ENCODE data around the gene SLC5A4. TPM values are rescaled to one million over a fixed set of nuclear protein-coding genes. Genes with fewer than 3 reads are reported as not detected.
"Not testable (repeated sequence)": the region's sequence is repeated elsewhere in the genome, so short reads cannot be mapped to it uniquely, and the experiment has no call there.

Gene SLC5A4
- polyA plus RNA-seq, 4 donors: 0.75 to 9.4 (median 6.8) TPM

- H3K27me3 ChIP-seq (ENCODE audit: control insufficient read depth in 3 of 3, insufficient read depth in 3 of 3, low read length in 3 of 3); DNase-seq; H3K27ac ChIP-seq (ENCODE audit: low read depth in 1 of 3, low read length in 2 of 3); H3K9me3 ChIP-seq (ENCODE audit: control insufficient read depth in 2 of 2, insufficient read depth in 1 of 2, low read depth in 1 of 2, low read length in 1 of 2); H3K36me3 ChIP-seq (ENCODE audit: control insufficient read depth in 3 of 3, insufficient read depth in 2 of 3, low read depth in 1 of 3, low read length in 3 of 3); H3K4me1 ChIP-seq (ENCODE audit: control insufficient read depth in 3 of 3, insufficient read depth in 2 of 3, low read depth in 1 of 3, low read length in 2 of 3); H3K4me3 ChIP-seq (ENCODE audit: low read depth in 1 of 3, low read length in 3 of 3); FAIRE-seq: not testable (repeated sequence)
- WGBS, 3 donors: 81 to 86% (median 85%) methylated on average over 15 of the region's 15 CpGs
These were observed 64.1 kb downstream of the SLC5A4 start for GRCh38 chr22:32191021-32191420.

- 70 to 87% (median 82%) methylated on average over 3 of the region's 3 CpGs for WGBS, 3 donors
- Histone ChIP-seq H3K27me3 (ENCODE audit: control insufficient read depth in 3 of 3, insufficient read depth in 3 of 3, low read length in 3 of 3) (peaks cover 0 to 4% (median 0%) of the 10 kb centered on the region in 3 donors), H3K4me1 (ENCODE audit: control insufficient read depth in 3 of 3, insufficient read depth in 2 of 3, low read depth in 1 of 3, low read length in 2 of 3) (no peaks in the 10 kb centered on the region), H3K4me3 (ENCODE audit: low read depth in 1 of 3, low read length in 3 of 3) (no peak overlapping the region), H3K9me3 (ENCODE audit: control insufficient read depth in 2 of 2, insufficient read depth in 1 of 2, low read depth in 1 of 2, low read length in 1 of 2) (no peaks in the 10 kb centered on the region), H3K27ac (ENCODE audit: low read depth in 1 of 3, low read length in 2 of 3) (no peak overlapping the region), H3K36me3 (ENCODE audit: control insufficient read depth in 3 of 3, insufficient read depth in 2 of 3, low read depth in 1 of 3, low read length in 3 of 3) (no peaks in the 10 kb centered on the region)
- no peak for DNase-seq
- no peak for FAIRE-seq
These were observed 69.3 kb downstream of the SLC5A4 start for GRCh38 chr22:32185821-32186220.

DNA sequence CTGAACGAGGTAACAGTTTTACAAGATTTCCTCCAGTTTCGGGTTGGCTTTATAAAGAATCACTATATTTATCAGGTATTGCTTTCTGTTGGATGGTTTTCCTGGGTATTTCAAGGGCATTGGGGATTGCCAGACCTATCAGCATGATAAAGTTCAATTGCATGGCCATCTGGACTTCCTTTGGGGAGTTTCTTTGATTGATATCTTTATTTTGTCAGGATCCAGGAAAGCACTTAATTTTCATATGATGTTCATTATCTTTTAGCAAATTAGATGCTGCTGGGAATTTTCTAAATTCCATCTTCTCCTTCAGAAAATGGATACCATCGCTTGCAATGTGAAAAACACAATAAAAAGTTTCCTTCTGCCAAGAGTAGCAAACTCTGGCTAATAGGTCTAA, 71.5 kb downstream of the SLC5A4 start:
- H3K27me3 ChIP-seq (ENCODE audit: control insufficient read depth in 3 of 3, insufficient read depth in 3 of 3, low read length in 3 of 3): peaks cover 0 to 4% (median 2%) of the 10 kb centered on the region in 3 donors
- no peaks in the 10 kb centered on the region for H3K9me3 ChIP-seq (ENCODE audit: control insufficient read depth in 2 of 2, insufficient read depth in 1 of 2, low read depth in 1 of 2, low read length in 1 of 2)
- no peaks in the 10 kb centered on the region for H3K4me1 ChIP-seq (ENCODE audit: control insufficient read depth in 3 of 3, insufficient read depth in 2 of 3, low read depth in 1 of 3, low read length in 2 of 3)
- H3K36me3 ChIP-seq (ENCODE audit: control insufficient read depth in 3 of 3, insufficient read depth in 2 of 3, low read depth in 1 of 3, low read length in 3 of 3): no peaks in the 10 kb centered on the region
- H3K4me3 ChIP-seq (ENCODE audit: low read depth in 1 of 3, low read length in 3 of 3): no peak overlapping the region
- no peak for DNase-seq
- 67 to 79% (median 78%) methylated on average over 3 of the region's 3 CpGs for WGBS, 3 donors
- no peak for FAIRE-seq
- no peak overlapping the region for H3K27ac ChIP-seq (ENCODE audit: low read depth in 1 of 3, low read length in 2 of 3)

DNA sequence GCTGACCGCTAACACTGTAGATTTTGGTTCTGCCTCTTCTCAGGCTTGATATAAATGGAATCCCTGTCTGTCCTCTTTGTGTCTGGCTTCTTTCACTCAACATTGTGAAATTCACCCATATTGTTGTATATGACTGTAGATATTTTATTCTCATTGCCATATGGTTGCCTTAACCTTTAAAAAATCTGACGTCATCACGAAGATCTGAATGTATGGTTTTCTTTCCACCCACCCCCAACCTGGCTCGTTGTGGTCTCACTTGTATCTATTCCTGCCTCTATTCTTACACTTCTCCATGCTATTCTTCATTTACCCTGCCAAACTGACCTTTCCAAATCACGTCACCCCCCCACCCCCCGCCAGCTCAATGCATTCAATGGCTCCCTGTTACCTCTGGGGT, 74.1 kb downstream of the SLC5A4 start:
- Histone ChIP-seq H3K4me1 (ENCODE audit: control insufficient read depth in 3 of 3, insufficient read depth in 2 of 3, low read depth in 1 of 3, low read length in 2 of 3) (peaks cover 0 to 3% (median 0%) of the 10 kb centered on the region in 3 donors), H3K9me3 (ENCODE audit: control insufficient read depth in 2 of 2, insufficient read depth in 1 of 2, low read depth in 1 of 2, low read length in 1 of 2) (peaks cover 0 to 3% of the 10 kb centered on the region in 2 donors), H3K27ac (ENCODE audit: low read depth in 1 of 3, low read length in 2 of 3) (no peak overlapping the region), H3K4me3 (ENCODE audit: low read depth in 1 of 3, low read length in 3 of 3) (no peak overlapping the region), H3K36me3 (ENCODE audit: control insufficient read depth in 3 of 3, insufficient read depth in 2 of 3, low read depth in 1 of 3, low read length in 3 of 3) (no peaks in the 10 kb centered on the region), H3K27me3 (ENCODE audit: control insufficient read depth in 3 of 3, insufficient read depth in 3 of 3, low read length in 3 of 3) (peaks cover 0 to 24% (median 2%) of the 10 kb centered on the region in 3 donors)
- FAIRE-seq (no peak), DNase-seq (no peak)
- 72 to 83% (median 82%) methylated on average over 6 of the region's 6 CpGs for WGBS, 3 donors

- no peak for DNase-seq
- Histone ChIP-seq H3K4me3 (ENCODE audit: low read depth in 1 of 3, low read length in 3 of 3) (no peak overlapping the region), H3K36me3 (ENCODE audit: control insufficient read depth in 3 of 3, insufficient read depth in 2 of 3, low read depth in 1 of 3, low read length in 3 of 3) (no peaks in the 10 kb centered on the region), H3K27ac (ENCODE audit: low read depth in 1 of 3, low read length in 2 of 3) (no peak overlapping the region), H3K27me3 (ENCODE audit: control insufficient read depth in 3 of 3, insufficient read depth in 3 of 3, low read length in 3 of 3) (peaks cover 0 to 37% (median 9%) of the 10 kb centered on the region in 3 donors), H3K4me1 (ENCODE audit: control insufficient read depth in 3 of 3, insufficient read depth in 2 of 3, low read depth in 1 of 3, low read length in 2 of 3) (peaks cover 0 to 3% (median 0%) of the 10 kb centered on the region in 3 donors), H3K9me3 (ENCODE audit: control insufficient read depth in 2 of 2, insufficient read depth in 1 of 2, low read depth in 1 of 2, low read length in 1 of 2) (peaks cover 0 to 3% of the 10 kb centered on the region in 2 donors)
- no peak for FAIRE-seq
- WGBS, 3 donors: 86 to 90% (median 89%) methylated on average over 8 of the region's 8 CpGs
These were observed 77.9 kb downstream of the SLC5A4 start for GRCh38 chr22:32177221-32177765.

DNA sequence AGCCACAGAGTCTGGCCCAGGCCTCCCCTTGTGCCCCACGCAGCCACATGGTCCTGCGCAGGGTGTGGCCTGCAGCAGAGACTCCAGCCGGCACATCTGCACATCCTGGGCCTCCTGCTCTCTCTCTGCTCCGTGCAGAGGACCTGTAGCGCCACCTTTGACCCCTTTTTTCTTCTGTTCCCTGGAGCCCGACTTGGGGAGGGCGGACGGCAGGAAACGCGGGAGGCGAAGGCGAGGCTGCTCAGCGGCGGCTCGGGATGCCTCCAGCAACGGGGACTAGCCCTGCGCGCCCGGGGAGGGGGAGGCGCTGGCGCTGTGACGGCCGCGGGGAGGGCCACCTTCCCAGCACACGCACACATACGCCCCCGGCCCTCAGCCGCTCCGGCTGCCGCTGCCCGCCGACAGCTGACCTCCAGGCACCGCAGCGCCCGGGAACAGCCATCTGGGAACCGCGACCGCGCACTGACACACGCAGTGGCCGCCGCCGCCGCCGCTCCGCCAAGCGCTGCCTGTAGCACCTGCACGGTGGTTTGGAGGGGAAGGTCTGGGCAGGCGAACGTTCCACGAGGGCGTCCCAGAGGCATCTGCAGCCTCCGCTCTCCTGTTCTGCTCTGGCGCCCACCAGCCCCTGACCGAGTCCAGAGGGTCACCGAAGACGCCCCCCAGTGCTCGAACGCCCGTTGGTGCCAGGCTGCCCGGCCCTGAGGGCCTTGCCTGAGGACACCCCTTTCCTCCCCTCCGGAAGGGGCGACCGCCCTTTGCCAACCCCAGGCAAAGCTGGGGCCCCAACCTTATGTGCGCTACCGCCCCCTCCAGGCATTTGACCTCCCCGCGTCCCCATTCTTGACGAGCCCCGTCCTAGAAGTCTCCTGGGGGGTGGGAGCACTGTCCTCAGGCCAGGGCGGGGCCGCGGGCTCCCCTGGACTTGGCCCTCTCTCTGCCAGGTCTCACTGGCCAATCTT, 79.2 kb downstream of the SLC5A4 start:
- Histone ChIP-seq H3K27me3 (ENCODE audit: control insufficient read depth in 3 of 3, insufficient read depth in 3 of 3, low read length in 3 of 3) (peaks cover 0 to 33% (median 9%) of the 10 kb centered on the region in 3 donors), H3K9me3 (ENCODE audit: control insufficient read depth in 2 of 2, insufficient read depth in 1 of 2, low read depth in 1 of 2, low read length in 1 of 2) (peaks cover 0 to 3% of the 10 kb centered on the region in 2 donors), H3K4me1 (ENCODE audit: control insufficient read depth in 3 of 3, insufficient read depth in 2 of 3, low read depth in 1 of 3, low read length in 2 of 3) (peaks cover 0 to 3% (median 0%) of the 10 kb centered on the region in 3 donors), H3K4me3 (ENCODE audit: low read depth in 1 of 3, low read length in 3 of 3) (peak overlapping the region in 1 of 3 donors; percentile 25), H3K27ac (ENCODE audit: low read depth in 1 of 3, low read length in 2 of 3) (no peak overlapping the region), H3K36me3 (ENCODE audit: control insufficient read depth in 3 of 3, insufficient read depth in 2 of 3, low read depth in 1 of 3, low read length in 3 of 3) (no peaks in the 10 kb centered on the region)
- WGBS, 3 donors: 4 to 5% (median 4%) methylated on average over 56 to 73 of the region's 73 CpGs
- DNase-seq (peak; percentile 19 to 21), FAIRE-seq (no peak)

DNA sequence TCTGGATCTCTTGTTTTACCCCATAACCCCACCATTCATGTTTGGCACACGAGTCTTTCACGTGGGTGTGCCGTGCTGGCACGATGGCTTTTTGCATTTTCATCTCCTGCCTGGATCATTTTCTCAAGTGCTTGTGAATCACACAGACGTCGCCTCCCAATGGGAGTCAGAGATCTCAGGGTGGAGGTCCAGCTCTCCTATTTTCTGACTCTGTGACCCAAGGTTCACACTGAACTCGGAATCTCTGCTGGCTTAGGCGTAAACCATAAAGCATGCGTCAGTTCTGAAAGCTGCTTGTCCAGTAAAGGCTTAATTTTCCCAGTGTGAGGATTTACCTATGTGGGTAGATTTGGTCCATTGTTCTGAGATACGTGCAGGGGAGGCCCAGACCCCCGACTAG, 80.0 kb downstream of the SLC5A4 start:
- Histone ChIP-seq H3K36me3 (ENCODE audit: control insufficient read depth in 3 of 3, insufficient read depth in 2 of 3, low read depth in 1 of 3, low read length in 3 of 3) (no peaks in the 10 kb centered on the region), H3K27me3 (ENCODE audit: control insufficient read depth in 3 of 3, insufficient read depth in 3 of 3, low read length in 3 of 3) (peaks cover 0 to 33% (median 9%) of the 10 kb centered on the region in 3 donors), H3K4me1 (ENCODE audit: control insufficient read depth in 3 of 3, insufficient read depth in 2 of 3, low read depth in 1 of 3, low read length in 2 of 3) (peaks cover 0 to 3% (median 0%) of the 10 kb centered on the region in 3 donors), H3K9me3 (ENCODE audit: control insufficient read depth in 2 of 2, insufficient read depth in 1 of 2, low read depth in 1 of 2, low read length in 1 of 2) (peaks cover 0 to 3% of the 10 kb centered on the region in 2 donors), H3K27ac (ENCODE audit: low read depth in 1 of 3, low read length in 2 of 3) (no peak overlapping the region), H3K4me3 (ENCODE audit: low read depth in 1 of 3, low read length in 3 of 3) (no peak overlapping the region)
- FAIRE-seq: no peak
- 76 to 83% (median 77%) methylated on average over 11 of the region's 11 CpGs for WGBS, 3 donors
- DNase-seq: no peak

Measured in small intestine (tissue), 7 donors.